Urothelium cell line (cell line): ENCODE measurements around the gene BST1.

Experiments
- DNase-seq: peaks from one replicate; pipeline ENCODE4 v3.0.0; 2011; ENCODE audit warnings: low spot score, mixed read lengths
- FAIRE-seq: peaks from 2 replicates; lab custom pipeline; 2011; peaks lifted over from hg19 to GRCh38; lab: Jason Lieb, UNC

BST1 gene

GRCh38 chr4:15774020-15774420 lies 71.2 kb downstream of the BST1 start:
- FAIRE-seq (no peak), DNase-seq (no peak)

GRCh38 chr4:15776871-15777648 lies 74.2 kb downstream of the BST1 start:
- DNase-seq (no peak), FAIRE-seq (no peak)

- no peak for DNase-seq
- FAIRE-seq, result no peak
Observed at GRCh38 chr4:15777697-15778288, 74.9 kb downstream of the BST1 start.

- DNase-seq (no peak), FAIRE-seq (no peak)
Observed at GRCh38 chr4:15778289-15779241, 75.7 kb downstream of the BST1 start, which contains the start of gene CD38. CD38 (plus strand) TSS chr4:15778328; CDS start chr4:15778415, 87 bp downstream.

DNA sequence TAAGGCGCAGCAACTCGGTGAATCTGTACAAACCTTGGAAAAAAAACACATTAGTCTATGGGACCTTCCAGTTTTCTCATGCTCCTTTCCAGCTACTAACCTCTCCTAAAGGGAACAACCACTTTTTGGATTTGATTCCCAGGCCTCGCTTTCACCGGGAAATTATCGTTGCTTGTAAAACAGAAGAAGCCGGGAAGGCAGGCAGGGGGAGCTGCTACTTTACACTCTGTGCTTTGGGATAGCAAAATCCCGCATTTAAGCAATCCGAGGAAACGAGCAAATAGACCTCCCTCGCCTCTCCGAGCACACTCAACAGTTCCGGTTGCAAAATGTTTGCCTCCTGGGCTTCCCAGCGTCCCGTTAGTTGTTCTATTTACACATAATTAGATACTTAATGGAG lies 76.4 kb downstream of the BST1 start:
- DNase-seq, result no peak
- FAIRE-seq, result no peak

GRCh38 chr4:15779809-15780208 lies 76.9 kb downstream of the BST1 start:
- DNase-seq (no peak), FAIRE-seq (no peak)

DNA sequence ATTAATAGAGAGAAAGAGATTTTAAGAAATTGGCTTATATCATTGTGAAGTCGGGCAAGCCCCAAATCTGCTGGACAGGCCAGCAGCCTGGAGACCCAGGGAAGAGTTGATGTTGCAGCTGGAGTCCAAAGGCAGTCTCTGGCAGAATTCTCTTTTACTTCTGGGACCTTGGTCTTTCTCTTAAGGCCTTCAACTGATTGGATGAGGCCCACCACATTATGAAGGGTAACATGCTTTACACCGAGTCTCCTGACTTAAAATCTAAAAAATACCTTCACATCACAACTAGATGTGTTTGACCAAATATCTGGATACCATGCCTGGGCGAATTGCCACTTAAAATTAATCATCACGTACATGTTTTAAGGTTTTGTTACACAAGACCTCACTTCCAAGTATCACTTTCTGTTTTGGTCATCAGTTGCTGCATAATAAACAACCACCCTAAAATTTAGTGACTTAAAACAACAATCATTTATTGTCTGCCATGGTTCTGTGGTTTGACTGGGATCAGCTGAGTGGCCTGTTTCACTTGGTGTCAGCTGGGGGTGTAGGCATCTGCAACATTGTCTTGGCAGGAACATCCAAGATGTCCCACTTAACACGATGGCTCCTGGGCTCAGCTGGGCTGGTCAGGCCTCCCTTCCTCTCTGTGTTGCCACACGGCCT lies 78.7 kb downstream of the BST1 start:
- no peak for FAIRE-seq
- DNase-seq, result no peak
